ENCODE data around the gene PPP6R3. TPM values are rescaled to one million over a fixed set of nuclear protein-coding genes. Genes with fewer than 3 reads are reported as not detected.

PPP6R3 gene
- total RNA-seq, 1 donor from 2014 or later, result 115 TPM

- Mint-ChIP-seq H3K4me1 (ENCODE audit: unreplicated experiment) (no peaks in the 10 kb centered on the region), H3K36me3 (ENCODE audit: low read depth, unreplicated experiment) (peaks cover 32% of the 10 kb centered on the region), H3K27ac (ENCODE audit: unreplicated experiment) (no peak overlapping the region), H3K27me3 (ENCODE audit: unreplicated experiment) (peaks cover 13% of the 10 kb centered on the region), H3K4me3 (ENCODE audit: unreplicated experiment) (no peak overlapping the region), H3K9me3 (ENCODE audit: unreplicated experiment) (no peaks in the 10 kb centered on the region)
- no peak for TF ChIP-seq CTCF (IDR thresholded peaks at IDR 0.05; ENCODE audit: unreplicated experiment)
- no peak for DNase-seq (ENCODE audit: low spot score)
These were observed 45.9 kb upstream of the PPP6R3 start for GRCh38 chr11:68414496-68415221.

- H3K4me3 Mint-ChIP-seq (ENCODE audit: unreplicated experiment), result no peak overlapping the region
- peaks cover 36% of the 10 kb centered on the region for H3K36me3 Mint-ChIP-seq (ENCODE audit: low read depth, unreplicated experiment)
- no peak overlapping the region for H3K27ac Mint-ChIP-seq (ENCODE audit: unreplicated experiment)
- peaks cover 13% of the 10 kb centered on the region for H3K27me3 Mint-ChIP-seq (ENCODE audit: unreplicated experiment)
- TF ChIP-seq CTCF (IDR thresholded peaks at IDR 0.05; ENCODE audit: unreplicated experiment), result no peak
- H3K4me1 Mint-ChIP-seq (ENCODE audit: unreplicated experiment), result no peaks in the 10 kb centered on the region
- no peak for DNase-seq (ENCODE audit: low spot score)
- H3K9me3 Mint-ChIP-seq (ENCODE audit: unreplicated experiment), result no peaks in the 10 kb centered on the region
These were observed 44.4 kb upstream of the PPP6R3 start for GRCh38 chr11:68416070-68416578.

GRCh38 chr11:68418648-68419047 lies 41.9 kb upstream of the PPP6R3 start:
- no peak overlapping the region for H3K4me3 Mint-ChIP-seq (ENCODE audit: unreplicated experiment)
- no peaks in the 10 kb centered on the region for H3K9me3 Mint-ChIP-seq (ENCODE audit: unreplicated experiment)
- peaks cover 15% of the 10 kb centered on the region for H3K27me3 Mint-ChIP-seq (ENCODE audit: unreplicated experiment)
- H3K27ac Mint-ChIP-seq (ENCODE audit: unreplicated experiment), result peak overlapping the region; percentile 13
- no peak for DNase-seq (ENCODE audit: low spot score)
- TF ChIP-seq CTCF (IDR thresholded peaks at IDR 0.05; ENCODE audit: unreplicated experiment), result no peak
- H3K36me3 Mint-ChIP-seq (ENCODE audit: low read depth, unreplicated experiment), result peaks cover 39% of the 10 kb centered on the region
- H3K4me1 Mint-ChIP-seq (ENCODE audit: unreplicated experiment), result no peaks in the 10 kb centered on the region

GRCh38 chr11:68420171-68420570 lies 40.4 kb upstream of the PPP6R3 start:
- Mint-ChIP-seq H3K9me3 (ENCODE audit: unreplicated experiment) (no peaks in the 10 kb centered on the region), H3K4me3 (ENCODE audit: unreplicated experiment) (no peak overlapping the region), H3K36me3 (ENCODE audit: low read depth, unreplicated experiment) (peaks cover 38% of the 10 kb centered on the region), H3K27me3 (ENCODE audit: unreplicated experiment) (peaks cover 13% of the 10 kb centered on the region), H3K27ac (ENCODE audit: unreplicated experiment) (no peak overlapping the region), H3K4me1 (ENCODE audit: unreplicated experiment) (no peaks in the 10 kb centered on the region)
- TF ChIP-seq CTCF (IDR thresholded peaks at IDR 0.05; ENCODE audit: unreplicated experiment), result no peak
- DNase-seq (ENCODE audit: low spot score), result no peak

GRCh38 chr11:68423481-68423880 lies 37.1 kb upstream of the PPP6R3 start:
- no peak for DNase-seq (ENCODE audit: low spot score)
- no peak for TF ChIP-seq CTCF (IDR thresholded peaks at IDR 0.05; ENCODE audit: unreplicated experiment)
- Mint-ChIP-seq H3K36me3 (ENCODE audit: low read depth, unreplicated experiment) (peaks cover 43% of the 10 kb centered on the region), H3K4me3 (ENCODE audit: unreplicated experiment) (no peak overlapping the region), H3K27ac (ENCODE audit: unreplicated experiment) (no peak overlapping the region), H3K27me3 (ENCODE audit: unreplicated experiment) (peaks cover 4% of the 10 kb centered on the region), H3K4me1 (ENCODE audit: unreplicated experiment) (no peaks in the 10 kb centered on the region), H3K9me3 (ENCODE audit: unreplicated experiment) (no peaks in the 10 kb centered on the region)
